GM23338 (cell line): ENCODE results near the gene ZNF516. TPM values are rescaled to one million over a fixed set of nuclear protein-coding genes. Genes with fewer than 3 reads are reported as not detected.

ENCODE experiments used
- ATAC-seq: fragments of 200-7000 bp; cut with Tn5 transposase; 3 replicates; pipeline ENCODE4 v1.9.1; 2020
- DNase-seq: peaks from one replicate; pipeline ENCODE4 v3.0.0-alpha.2; 2015; ENCODE audit warnings: low spot score
- H2AFZ ChIP-seq: fragments of 200-600 bp; sonication (generic); 2 replicates; pipeline ENCODE4 v1.8.0; 2016; ENCODE audit warnings: antibody characterized with exemption, mild to moderate bottlenecking, moderate library complexity
- H3F3A ChIP-seq: fragments of 200-600 bp; sonication (generic); replicated peaks from 2 replicates; pipeline ENCODE4 v1.8.0; 2017; ENCODE audit warnings: antibody characterized with exemption, mixed run types, low read depth
- H3K27ac ChIP-seq: fragments of 200-600 bp; sonication (generic); 2 replicates; pipeline ENCODE4 v1.6.1; 2016; ENCODE audit warnings: low read depth
- H3K27me3 ChIP-seq: fragments of 200-600 bp; sonication (generic); 2 replicates; pipeline ENCODE4 v1.8.0; 2016; ENCODE audit warnings: mild to moderate bottlenecking, mixed run types, moderate library complexity; ENCODE audit not compliant: insufficient read depth
- H3K36me3 ChIP-seq: fragments of 200-600 bp; sonication (generic); 2 replicates; pipeline ENCODE4 v1.8.0; 2016; ENCODE audit warnings: mild to moderate bottlenecking; ENCODE audit not compliant: insufficient read depth
- H3K4me1 ChIP-seq: fragments of 200-600 bp; sonication (generic); 2 replicates; pipeline ENCODE4 v1.8.0; 2016; ENCODE audit warnings: mild to moderate bottlenecking, moderate library complexity; ENCODE audit not compliant: insufficient read depth
- H3K4me2 ChIP-seq: fragments of 200-600 bp; sonication (generic); 2 replicates; pipeline ENCODE4 v1.7.1; 2017; ENCODE audit warnings: mixed run types
- H3K4me3 ChIP-seq: fragments of 200-600 bp; sonication (generic); 2 replicates; pipeline ENCODE4 v1.6.1; 2016; ENCODE audit warnings: mixed run types
- H3K79me2 ChIP-seq: fragments of 200-600 bp; sonication (generic); replicated peaks from 2 replicates; pipeline ENCODE4 v1.8.0; 2017; ENCODE audit warnings: mild to moderate bottlenecking; ENCODE audit not compliant: insufficient read depth
- H3K9me2 ChIP-seq: fragments of 200-600 bp; sonication (generic); 2 replicates; pipeline ENCODE4 v1.8.0; 2017; ENCODE audit not compliant: insufficient read depth
- H4K20me1 ChIP-seq: fragments of 200-600 bp; sonication (generic); replicated peaks from 2 replicates; pipeline ENCODE4 v1.8.0; 2017; ENCODE audit warnings: mild to moderate bottlenecking; ENCODE audit not compliant: insufficient read depth
- H3K27ac Mint-ChIP-seq: 2 replicates; pipeline ENCODE4 v1.8.0; 2020; ENCODE audit warnings: inconsistent platforms, mild to moderate bottlenecking, moderate library complexity, mixed read lengths
- H3K27me3 Mint-ChIP-seq: 3 replicates; pipeline ENCODE4 v1.8.0; 2022; ENCODE audit warnings: low read depth, mild to moderate bottlenecking, moderate library complexity, mixed read lengths, inconsistent platforms; ENCODE audit not compliant: insufficient read depth, poor library complexity
- H3K36me3 Mint-ChIP-seq: 3 replicates; pipeline ENCODE4 v1.8.0; 2021; ENCODE audit warnings: low read depth, mild to moderate bottlenecking, inconsistent platforms, moderate library complexity, mixed read lengths
- H3K4me1 Mint-ChIP-seq: 3 replicates; pipeline ENCODE4 v1.8.0; 2020; ENCODE audit warnings: mild to moderate bottlenecking, inconsistent platforms, mixed read lengths
- H3K4me3 Mint-ChIP-seq: 3 replicates; pipeline ENCODE4 v1.8.0; 2021; ENCODE audit warnings: moderate library complexity, mild to moderate bottlenecking, inconsistent platforms, mixed read lengths
- H3K9me3 Mint-ChIP-seq: 3 replicates; pipeline ENCODE4 v1.8.0; 2020; ENCODE audit warnings: moderate library complexity, mild to moderate bottlenecking, inconsistent platforms, mixed read lengths
- EZH2 ChIP-seq: fragments of 200-600 bp; sonication (generic); IDR thresholded peaks from one replicate; pipeline ENCODE4 v1.8.0; 2017; ENCODE audit warnings: antibody characterized with exemption, mild to moderate bottlenecking, low read depth; ENCODE audit not compliant: unreplicated experiment
- POLR2AphosphoS5 ChIP-seq: IDR thresholded peaks from 2 replicates; pipeline ENCODE4 v1.6.1; 2016; ENCODE audit warnings: antibody characterized with exemption, low read depth
- STAT1 ChIP-seq: IDR thresholded peaks from one replicate; pipeline ENCODE4 v1.6.1; 2016; ENCODE audit warnings: antibody characterized with exemption; ENCODE audit not compliant: unreplicated experiment
- ZNF331 ChIP-seq: fragments of 250-450 bp; sonication (Bioruptor Pico); IDR thresholded peaks from 2 replicates; pipeline ENCODE4 v1.5.0; 2020; ENCODE audit warnings: low read depth, mild to moderate bottlenecking, moderate library complexity
- polyA plus RNA-seq: library from polyadenylated mRNA; unstranded; fragments of >200 nt; fragmentation: Nextera tagmentation; extraction: Ambion mirVana; gene quantifications from 2 replicates; pipeline ENCODE4 v1.2.1, GENCODE V29; 2016
- total RNA-seq: library from RNA; depleted of rRNA; stranded (reverse); fragments of >200 nt; shearing (Covaris generic); gene quantifications from 2 replicates; pipeline ENCODE4 v1.2.3, GENCODE V29; 2014
- TF ChIP-seq, protein P1 (sequence below), 2 experiments: fragments of 200-600 bp in 1 of 2; sonication (generic) in 1 of 2; conservative IDR thresholded peaks; 2 replicates each; pipeline versions ENCODE4 v1.5.1 to v1.6.1; 2016 to 2017; ENCODE audit warnings: antibody characterized with exemption in 2 of 2, low read depth in 2 of 2, mild to moderate bottlenecking in 2 of 2, moderate library complexity in 1 of 2
- TF ChIP-seq, protein P2 (sequence below): IDR thresholded peaks from 2 replicates; pipeline ENCODE4 v1.6.1; 2016; ENCODE audit warnings: antibody characterized with exemption
- TF ChIP-seq, protein P3 (sequence below): IDR thresholded peaks from one replicate; pipeline ENCODE4 v1.6.1; 2018; ENCODE audit warnings: antibody characterized with exemption; ENCODE audit not compliant: unreplicated experiment

ZNF516 gene
- total and polyA plus RNA-seq, 2 experiments from 2014 or later, result 11.9 to 24.2 TPM

DNA sequence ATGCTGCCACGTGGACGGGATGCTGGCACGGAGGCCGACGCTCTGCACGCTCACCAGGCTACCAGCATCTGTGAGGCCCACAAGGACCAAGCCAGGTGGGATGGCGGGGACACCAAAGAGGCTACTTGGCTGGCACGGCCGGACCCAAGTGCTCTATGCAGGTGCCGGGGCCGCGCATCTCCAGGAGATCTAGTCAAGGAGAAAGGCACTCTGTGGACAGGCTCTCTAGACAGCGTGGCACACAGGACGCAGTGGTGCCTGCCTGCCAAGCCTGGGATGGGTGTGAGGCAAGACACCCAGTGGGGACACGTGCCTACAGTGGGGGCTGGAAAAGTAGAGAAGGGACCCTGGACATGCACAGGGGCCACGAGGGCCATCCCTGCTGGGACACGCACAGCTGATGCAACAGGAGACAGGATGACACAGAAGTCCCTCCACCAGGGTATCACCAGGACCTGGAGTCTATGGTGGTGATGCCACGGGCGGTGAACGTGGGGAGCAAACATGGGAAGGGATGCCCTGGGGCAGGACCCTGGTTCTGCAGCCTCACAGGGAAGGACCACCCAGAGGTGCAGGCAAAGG is 28.5 kb downstream of the ZNF516 start:
- Mint-ChIP-seq H3K27me3 (peaks cover 13% of the 10 kb centered on the region), H3K4me3 (no peak overlapping the region), H3K36me3 (peaks cover 10% of the 10 kb centered on the region), H3K4me1 (peaks cover 14% of the 10 kb centered on the region; the same call in 2 of the 3 replicates), H3K9me3 (no peaks in the 10 kb centered on the region), H3K27ac (peak overlapping the region; percentile 31; the same call in 1 of the 2 replicates)
- H3F3A ChIP-seq, result no peaks in the 10 kb centered on the region
- no peaks in the 10 kb centered on the region for H3K27me3 ChIP-seq
- H3K4me3 ChIP-seq, result no peak overlapping the region
- H3K36me3 ChIP-seq, result no peaks in the 10 kb centered on the region
- no peak overlapping the region for H3K4me2 ChIP-seq
- no peak for DNase-seq
- no peaks in the 10 kb centered on the region for H3K4me1 ChIP-seq
- peaks cover 6% of the 10 kb centered on the region; the same call in 1 of the 2 replicates for H4K20me1 ChIP-seq
- no peak overlapping the region for H2AFZ ChIP-seq
- no peak for ATAC-seq
- peaks cover 6% of the 10 kb centered on the region; the same call in 1 of the 2 replicates for H3K79me2 ChIP-seq
- H3K9me2 ChIP-seq, result no peaks in the 10 kb centered on the region
- no peak overlapping the region for H3K27ac ChIP-seq
- TF ChIP-seq, protein P1, sequence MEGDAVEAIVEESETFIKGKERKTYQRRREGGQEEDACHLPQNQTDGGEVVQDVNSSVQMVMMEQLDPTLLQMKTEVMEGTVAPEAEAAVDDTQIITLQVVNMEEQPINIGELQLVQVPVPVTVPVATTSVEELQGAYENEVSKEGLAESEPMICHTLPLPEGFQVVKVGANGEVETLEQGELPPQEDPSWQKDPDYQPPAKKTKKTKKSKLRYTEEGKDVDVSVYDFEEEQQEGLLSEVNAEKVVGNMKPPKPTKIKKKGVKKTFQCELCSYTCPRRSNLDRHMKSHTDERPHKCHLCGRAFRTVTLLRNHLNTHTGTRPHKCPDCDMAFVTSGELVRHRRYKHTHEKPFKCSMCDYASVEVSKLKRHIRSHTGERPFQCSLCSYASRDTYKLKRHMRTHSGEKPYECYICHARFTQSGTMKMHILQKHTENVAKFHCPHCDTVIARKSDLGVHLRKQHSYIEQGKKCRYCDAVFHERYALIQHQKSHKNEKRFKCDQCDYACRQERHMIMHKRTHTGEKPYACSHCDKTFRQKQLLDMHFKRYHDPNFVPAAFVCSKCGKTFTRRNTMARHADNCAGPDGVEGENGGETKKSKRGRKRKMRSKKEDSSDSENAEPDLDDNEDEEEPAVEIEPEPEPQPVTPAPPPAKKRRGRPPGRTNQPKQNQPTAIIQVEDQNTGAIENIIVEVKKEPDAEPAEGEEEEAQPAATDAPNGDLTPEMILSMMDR (conservative IDR thresholded peaks at IDR 0.05; ENCODE audit: low read depth in 2 of 2), result no peak
- TF ChIP-seq POLR2AphosphoS5 (no peak), ZNF331 (CRISPR knock-in tag) (no peak), EZH2 (no peak), STAT1 (no peak)
- TF ChIP-seq, protein P2, sequence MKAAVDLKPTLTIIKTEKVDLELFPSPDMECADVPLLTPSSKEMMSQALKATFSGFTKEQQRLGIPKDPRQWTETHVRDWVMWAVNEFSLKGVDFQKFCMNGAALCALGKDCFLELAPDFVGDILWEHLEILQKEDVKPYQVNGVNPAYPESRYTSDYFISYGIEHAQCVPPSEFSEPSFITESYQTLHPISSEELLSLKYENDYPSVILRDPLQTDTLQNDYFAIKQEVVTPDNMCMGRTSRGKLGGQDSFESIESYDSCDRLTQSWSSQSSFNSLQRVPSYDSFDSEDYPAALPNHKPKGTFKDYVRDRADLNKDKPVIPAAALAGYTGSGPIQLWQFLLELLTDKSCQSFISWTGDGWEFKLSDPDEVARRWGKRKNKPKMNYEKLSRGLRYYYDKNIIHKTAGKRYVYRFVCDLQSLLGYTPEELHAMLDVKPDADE, result no peak
- TF ChIP-seq, protein P3, sequence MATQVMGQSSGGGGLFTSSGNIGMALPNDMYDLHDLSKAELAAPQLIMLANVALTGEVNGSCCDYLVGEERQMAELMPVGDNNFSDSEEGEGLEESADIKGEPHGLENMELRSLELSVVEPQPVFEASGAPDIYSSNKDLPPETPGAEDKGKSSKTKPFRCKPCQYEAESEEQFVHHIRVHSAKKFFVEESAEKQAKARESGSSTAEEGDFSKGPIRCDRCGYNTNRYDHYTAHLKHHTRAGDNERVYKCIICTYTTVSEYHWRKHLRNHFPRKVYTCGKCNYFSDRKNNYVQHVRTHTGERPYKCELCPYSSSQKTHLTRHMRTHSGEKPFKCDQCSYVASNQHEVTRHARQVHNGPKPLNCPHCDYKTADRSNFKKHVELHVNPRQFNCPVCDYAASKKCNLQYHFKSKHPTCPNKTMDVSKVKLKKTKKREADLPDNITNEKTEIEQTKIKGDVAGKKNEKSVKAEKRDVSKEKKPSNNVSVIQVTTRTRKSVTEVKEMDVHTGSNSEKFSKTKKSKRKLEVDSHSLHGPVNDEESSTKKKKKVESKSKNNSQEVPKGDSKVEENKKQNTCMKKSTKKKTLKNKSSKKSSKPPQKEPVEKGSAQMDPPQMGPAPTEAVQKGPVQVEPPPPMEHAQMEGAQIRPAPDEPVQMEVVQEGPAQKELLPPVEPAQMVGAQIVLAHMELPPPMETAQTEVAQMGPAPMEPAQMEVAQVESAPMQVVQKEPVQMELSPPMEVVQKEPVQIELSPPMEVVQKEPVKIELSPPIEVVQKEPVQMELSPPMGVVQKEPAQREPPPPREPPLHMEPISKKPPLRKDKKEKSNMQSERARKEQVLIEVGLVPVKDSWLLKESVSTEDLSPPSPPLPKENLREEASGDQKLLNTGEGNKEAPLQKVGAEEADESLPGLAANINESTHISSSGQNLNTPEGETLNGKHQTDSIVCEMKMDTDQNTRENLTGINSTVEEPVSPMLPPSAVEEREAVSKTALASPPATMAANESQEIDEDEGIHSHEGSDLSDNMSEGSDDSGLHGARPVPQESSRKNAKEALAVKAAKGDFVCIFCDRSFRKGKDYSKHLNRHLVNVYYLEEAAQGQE, result no peak
